ENCODE measurements around the gene PPFIBP2.

The PPFIBP2 gene

DNA sequence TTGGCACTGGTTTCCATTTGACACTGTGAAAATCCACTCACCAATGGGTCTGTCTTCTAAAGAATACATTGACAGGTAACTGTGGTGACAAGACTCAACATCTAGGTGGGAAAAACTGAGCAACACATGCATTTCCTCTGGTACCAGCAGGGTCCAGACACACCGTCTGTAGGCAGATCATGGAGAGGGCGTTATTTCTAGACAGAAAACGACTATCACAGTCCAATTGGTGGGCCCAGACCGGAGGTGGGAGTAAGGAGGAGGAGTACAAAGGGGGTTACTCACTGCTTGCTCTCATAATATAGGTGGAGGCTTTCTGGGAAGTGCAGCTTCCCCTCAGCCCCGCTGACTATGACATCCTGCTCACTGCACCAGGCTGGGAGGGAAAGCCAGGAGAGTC is 182.6 kb downstream of the PPFIBP2 start:
- DNase-seq (ENCODE audit: low read depth): no peak
